HUES48 (cell line): ENCODE results near the gene CPNE1.

Experiments
- H3K27ac ChIP-seq: one replicate; pipeline ENCODE4 v1.7.0; 2013; ENCODE audit warnings: low read depth, low read length, inconsistent platforms
- H3K27me3 ChIP-seq: 2 replicates; pipeline ENCODE4 v1.6.1; 2013; ENCODE audit warnings: mild to moderate bottlenecking, low read length; ENCODE audit not compliant: control insufficient read depth, insufficient read depth
- H3K36me3 ChIP-seq: 2 replicates; pipeline ENCODE4 v1.6.1; 2013; ENCODE audit warnings: low read length; ENCODE audit not compliant: control insufficient read depth, insufficient read depth
- H3K4me1 ChIP-seq: 2 replicates; pipeline ENCODE4 v1.6.1; 2013; ENCODE audit warnings: mild to moderate bottlenecking, low read length; ENCODE audit not compliant: control insufficient read depth, insufficient read depth
- H3K4me3 ChIP-seq: 2 replicates; pipeline ENCODE4 v1.5.1; 2013; ENCODE audit warnings: mild to moderate bottlenecking, low read depth, low read length
- H3K9ac ChIP-seq: 2 replicates; pipeline ENCODE4 v1.6.1; 2013; ENCODE audit warnings: mild to moderate bottlenecking, low read depth, low read length, moderate library complexity
- H3K9me3 ChIP-seq: 2 replicates; pipeline ENCODE4 v1.6.1; 2013; ENCODE audit warnings: low read length; ENCODE audit not compliant: control insufficient read depth, insufficient read depth

CPNE1 gene

GRCh38 chr20:35595456-35595855, 69.2 kb downstream of the CPNE1 start:
- Histone ChIP-seq H3K27me3 (peaks cover 12% of the 10 kb centered on the region), H3K9ac (no peak overlapping the region)

DNA sequence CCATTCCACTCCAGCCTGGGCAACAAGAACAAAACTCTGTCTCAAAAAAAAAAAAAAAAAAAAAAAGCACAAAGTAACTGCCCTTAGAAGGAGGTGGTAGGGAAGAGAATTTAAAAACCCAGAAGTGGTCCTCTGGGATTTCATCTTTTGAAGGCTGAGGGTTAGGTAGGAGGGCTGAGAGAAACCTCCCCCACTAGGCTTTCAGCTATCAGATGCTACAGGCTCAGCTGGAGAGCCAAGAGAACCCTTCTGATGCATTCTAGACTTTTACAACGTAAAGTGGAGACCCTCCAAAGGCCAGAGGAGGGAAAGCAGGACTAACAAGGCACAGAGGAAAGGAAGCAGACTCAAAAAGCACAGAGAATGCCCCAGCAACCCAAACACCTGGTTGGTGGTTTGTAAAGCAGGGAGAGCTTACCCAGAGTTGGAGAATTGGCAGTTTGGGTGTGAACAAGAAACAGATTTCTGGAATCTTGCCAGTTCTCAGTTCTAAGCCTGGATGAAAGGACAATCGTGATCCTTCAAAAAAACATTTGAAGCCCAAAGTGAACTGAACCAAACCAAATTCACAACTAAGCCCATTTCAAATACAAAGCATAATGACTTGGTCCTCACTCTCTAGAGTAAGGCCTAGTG, 72.2 kb downstream of the CPNE1 start:
- no peaks in the 10 kb centered on the region for H3K9me3 ChIP-seq

More at GRCh38 chr20:35595456-35595855, 69.2 kb downstream of the CPNE1 start:
- no peaks in the 10 kb centered on the region for H3K36me3 ChIP-seq
- H3K27ac ChIP-seq = no peak overlapping the region
- no peaks in the 10 kb centered on the region for H3K9me3 ChIP-seq
- no peak overlapping the region for H3K4me3 ChIP-seq
- H3K4me1 ChIP-seq = no peaks in the 10 kb centered on the region

DNA sequence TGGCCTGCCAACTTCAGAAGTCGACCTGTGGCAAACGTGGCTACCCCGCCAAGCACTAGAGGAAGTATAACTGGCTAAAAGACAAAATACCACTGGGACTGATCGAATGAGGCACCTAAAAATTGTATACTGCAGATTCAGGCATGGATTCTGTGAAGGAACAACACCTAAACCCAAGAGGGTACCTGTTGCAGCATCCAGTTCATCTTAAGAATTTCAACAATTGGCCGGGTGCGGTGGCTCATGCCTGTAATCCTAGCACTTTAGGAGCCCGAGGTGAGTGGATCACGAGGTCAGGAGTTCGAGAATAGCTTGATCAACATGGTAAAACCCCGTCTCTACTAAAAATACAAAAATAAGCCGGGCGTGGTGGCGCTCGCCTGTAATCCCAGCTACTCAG, 76.3 kb downstream of the CPNE1 start:
- Histone ChIP-seq H3K36me3 (no peaks in the 10 kb centered on the region), H3K9me3 (no peaks in the 10 kb centered on the region)

More for the DNA sequence above, 72.2 kb downstream of the CPNE1 start:
- Histone ChIP-seq H3K4me3 (no peak overlapping the region), H3K9ac (no peak overlapping the region), H3K27me3 (no peaks in the 10 kb centered on the region), H3K4me1 (no peaks in the 10 kb centered on the region), H3K27ac (no peak overlapping the region), H3K36me3 (no peaks in the 10 kb centered on the region)

GRCh38 chr20:35587436-35587835, 77.3 kb downstream of the CPNE1 start:
- H3K36me3 ChIP-seq = no peaks in the 10 kb centered on the region
- H3K9me3 ChIP-seq = no peaks in the 10 kb centered on the region
- no peaks in the 10 kb centered on the region for H3K4me1 ChIP-seq
- no peak overlapping the region for H3K27ac ChIP-seq
- no peak overlapping the region for H3K9ac ChIP-seq
- H3K27me3 ChIP-seq = no peaks in the 10 kb centered on the region
- H3K4me3 ChIP-seq = no peak overlapping the region

More for the DNA sequence above, 76.3 kb downstream of the CPNE1 start:
- Histone ChIP-seq H3K9ac (no peak overlapping the region), H3K4me1 (no peaks in the 10 kb centered on the region), H3K27me3 (no peaks in the 10 kb centered on the region), H3K27ac (no peak overlapping the region), H3K4me3 (no peak overlapping the region)

DNA sequence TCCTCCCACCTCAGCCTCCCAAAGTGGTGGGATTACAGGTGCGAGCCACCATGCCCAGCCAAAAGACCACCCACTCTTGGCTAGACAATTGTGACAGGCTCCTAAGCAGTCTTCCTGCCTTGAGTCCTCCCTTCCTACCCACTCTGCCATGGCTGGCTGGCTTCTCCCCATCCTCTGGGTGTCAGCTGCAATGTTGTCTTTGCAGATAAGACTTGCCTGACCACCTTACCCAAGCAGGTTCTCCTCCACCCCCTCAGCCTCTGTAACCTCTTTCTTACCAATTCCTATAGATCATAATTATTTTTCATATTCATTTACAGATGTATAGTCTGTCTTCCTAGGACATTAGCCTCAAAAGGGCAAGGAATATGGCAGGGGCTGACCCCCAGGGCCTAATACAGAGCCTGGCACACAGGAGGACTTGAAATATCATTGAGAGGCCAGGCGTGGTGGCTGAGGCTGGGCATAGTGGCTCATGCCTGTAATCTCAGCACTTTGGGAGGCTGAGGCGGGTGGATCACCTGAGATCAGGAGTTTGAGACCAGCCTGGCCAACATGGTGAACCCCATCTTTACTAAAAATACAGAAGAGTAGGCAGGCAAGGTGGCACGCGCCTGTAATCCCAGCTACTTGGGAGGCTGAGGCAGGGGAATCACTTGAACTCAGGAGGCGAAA, 77.8 kb downstream of the CPNE1 start:
- H3K27ac ChIP-seq = no peak overlapping the region
- H3K9me3 ChIP-seq = no peaks in the 10 kb centered on the region
- H3K9ac ChIP-seq = no peak overlapping the region
- H3K4me1 ChIP-seq = no peaks in the 10 kb centered on the region
- no peaks in the 10 kb centered on the region for H3K27me3 ChIP-seq
- no peaks in the 10 kb centered on the region for H3K36me3 ChIP-seq
- H3K4me3 ChIP-seq = no peak overlapping the region

DNA sequence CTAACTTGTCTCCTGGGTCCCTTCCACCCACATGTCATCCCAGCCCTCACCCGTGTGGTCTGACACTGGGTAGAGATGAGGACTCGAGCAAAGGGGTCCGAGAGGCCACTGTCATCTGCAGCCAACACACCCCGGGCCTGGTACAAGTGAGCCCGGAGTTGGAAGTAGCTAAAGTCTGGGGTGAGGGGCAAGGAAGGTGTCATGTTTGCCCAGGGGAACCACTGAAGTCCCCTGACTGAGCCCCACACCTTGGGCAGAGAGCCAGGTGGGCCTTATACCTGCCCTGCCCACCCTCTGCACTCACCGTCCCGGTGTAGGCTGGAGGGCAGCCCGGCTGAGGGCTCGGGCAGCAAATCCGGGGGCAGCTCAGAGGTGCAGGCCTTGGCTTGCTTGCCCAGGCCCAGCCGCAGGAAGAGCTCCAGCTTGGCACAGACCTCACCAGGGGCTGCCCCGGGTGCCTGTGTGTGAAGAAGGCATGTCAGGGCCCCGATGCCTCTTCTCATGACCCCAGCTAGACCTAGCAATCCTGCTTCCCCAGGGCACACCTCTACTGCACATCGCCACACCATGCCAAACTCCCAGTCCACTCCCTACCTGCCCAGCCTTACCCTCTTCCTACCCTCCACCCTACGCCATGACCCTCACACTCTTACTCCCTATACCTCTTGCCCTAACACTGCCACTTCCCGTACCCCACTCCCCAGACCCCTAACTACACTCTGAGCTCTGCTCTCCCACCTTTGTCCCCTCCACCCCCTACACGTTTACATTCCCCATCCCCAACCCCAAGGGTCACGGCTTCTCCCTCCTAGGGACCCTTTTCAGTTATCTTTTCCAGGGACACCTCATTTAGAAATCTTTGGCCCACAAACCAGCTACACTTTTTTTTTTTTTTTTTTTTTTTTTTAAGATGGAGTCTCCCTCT, 80.8 kb downstream of the CPNE1 start:
- no peaks in the 10 kb centered on the region for H3K4me1 ChIP-seq
- no peaks in the 10 kb centered on the region for H3K27me3 ChIP-seq
- H3K9me3 ChIP-seq = no peaks in the 10 kb centered on the region
- H3K27ac ChIP-seq = no peak overlapping the region
- H3K4me3 ChIP-seq = no peak overlapping the region
- H3K36me3 ChIP-seq = no peaks in the 10 kb centered on the region
- H3K9ac ChIP-seq = no peak overlapping the region

DNA sequence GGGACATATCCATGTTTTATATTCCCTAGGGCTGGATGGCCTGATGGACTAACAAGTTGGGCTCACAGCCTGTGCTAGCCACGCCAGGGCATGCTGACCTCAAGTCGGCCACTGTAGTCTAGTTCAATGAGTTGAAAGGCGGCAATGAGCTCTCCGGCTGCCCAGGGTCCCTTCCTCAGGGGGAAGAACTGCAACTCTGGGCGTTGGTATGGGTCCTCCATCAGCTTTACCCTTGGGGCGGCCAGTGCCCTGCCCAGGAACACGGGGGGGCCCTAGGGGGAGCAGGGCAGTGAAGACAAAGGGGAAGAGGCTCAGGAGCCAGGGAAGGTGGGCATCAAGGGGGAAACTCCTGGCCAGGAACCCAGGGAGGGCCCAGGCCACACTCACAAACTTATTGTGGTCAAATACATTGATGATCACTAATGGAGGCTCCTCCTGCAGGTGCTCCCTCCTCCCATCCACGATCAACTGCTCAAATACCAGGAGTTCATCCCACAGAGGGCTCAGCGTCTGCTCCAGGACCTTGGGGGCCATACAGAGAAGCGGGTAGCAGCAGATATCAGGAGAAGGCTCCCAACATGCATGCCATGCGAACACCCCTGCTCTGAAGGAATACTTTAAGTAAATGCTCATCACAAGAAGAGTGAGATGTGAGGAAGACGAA, 81.8 kb downstream of the CPNE1 start:
- no peaks in the 10 kb centered on the region for H3K27me3 ChIP-seq
- H3K9me3 ChIP-seq = no peaks in the 10 kb centered on the region
- H3K4me3 ChIP-seq = no peak overlapping the region
- no peak overlapping the region for H3K9ac ChIP-seq
- no peak overlapping the region for H3K27ac ChIP-seq
- H3K4me1 ChIP-seq = no peaks in the 10 kb centered on the region
- H3K36me3 ChIP-seq = no peaks in the 10 kb centered on the region

GRCh38 chr20:35582131-35582530, 82.6 kb downstream of the CPNE1 start:
- Histone ChIP-seq H3K4me1 (no peaks in the 10 kb centered on the region), H3K4me3 (no peak overlapping the region), H3K27me3 (no peaks in the 10 kb centered on the region), H3K36me3 (no peaks in the 10 kb centered on the region), H3K27ac (no peak overlapping the region), H3K9me3 (no peaks in the 10 kb centered on the region), H3K9ac (no peak overlapping the region)

GRCh38 chr20:35579196-35579595, 85.5 kb downstream of the CPNE1 start:
- no peaks in the 10 kb centered on the region for H3K4me1 ChIP-seq
- H3K9ac ChIP-seq = no peak overlapping the region
- H3K36me3 ChIP-seq = no peaks in the 10 kb centered on the region
- H3K9me3 ChIP-seq = no peaks in the 10 kb centered on the region
- no peak overlapping the region for H3K27ac ChIP-seq
- no peaks in the 10 kb centered on the region for H3K27me3 ChIP-seq
- no peak overlapping the region for H3K4me3 ChIP-seq

DNA sequence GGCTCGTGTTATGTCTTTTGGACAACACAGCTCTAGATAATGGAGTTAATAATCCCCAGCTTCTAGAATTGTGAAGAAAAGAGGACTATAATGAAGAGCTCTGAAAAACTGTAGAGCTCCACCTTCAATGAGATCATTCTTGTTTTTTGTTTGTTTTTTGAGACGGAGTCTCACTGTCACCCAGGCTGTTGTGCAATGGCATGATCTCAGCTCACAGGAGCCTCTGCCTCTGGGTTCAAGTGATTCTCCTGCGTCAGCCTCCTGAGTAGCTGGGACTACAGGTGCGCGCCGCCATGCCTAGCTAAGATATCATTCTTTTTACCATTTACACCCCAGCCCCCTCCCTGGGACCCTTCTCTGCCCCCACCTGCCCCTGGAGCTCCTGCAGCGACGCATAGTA, 86.2 kb downstream of the CPNE1 start:
- Histone ChIP-seq H3K4me3 (no peak overlapping the region), H3K27ac (no peak overlapping the region), H3K4me1 (no peaks in the 10 kb centered on the region), H3K9me3 (no peaks in the 10 kb centered on the region), H3K9ac (no peak overlapping the region), H3K27me3 (no peaks in the 10 kb centered on the region), H3K36me3 (no peaks in the 10 kb centered on the region)
